ENCODE results near the gene CERK.

The CERK gene

GRCh38 chr22:46699091-46699490 lies 39.0 kb downstream of the CERK start:
- no peak for DNase-seq (ENCODE audit: low read depth)

GRCh38 chr22:46697811-46698515 lies 40.1 kb downstream of the CERK start:
- DNase-seq (ENCODE audit: low read depth), result no peak

- no peak for DNase-seq (ENCODE audit: low read depth)
Measured at GRCh38 chr22:46696614-46697013, 41.4 kb downstream of the CERK start.

- DNase-seq (ENCODE audit: low read depth), result no peak
Measured at GRCh38 chr22:46696229-46696518, 41.9 kb downstream of the CERK start.

- no peak for DNase-seq (ENCODE audit: low read depth)
Measured at GRCh38 chr22:46695346-46696228, 42.5 kb downstream of the CERK start.

GRCh38 chr22:46694416-46695170 lies 43.5 kb downstream of the CERK start:
- DNase-seq (ENCODE audit: low read depth), result no peak

GRCh38 chr22:46693634-46694415 lies 44.2 kb downstream of the CERK start:
- DNase-seq (ENCODE audit: low read depth), result no peak

GRCh38 chr22:46691571-46691970 lies 46.5 kb downstream of the CERK start:
- DNase-seq (ENCODE audit: low read depth), result no peak

- DNase-seq (ENCODE audit: low read depth), result no peak
Measured at GRCh38 chr22:46690146-46690545, 47.9 kb downstream of the CERK start.

GRCh38 chr22:46688949-46689348 lies 49.1 kb downstream of the CERK start:
- no peak for DNase-seq (ENCODE audit: low read depth)

- no peak for DNase-seq (ENCODE audit: low read depth)
Measured at GRCh38 chr22:46687460-46687859, 50.6 kb downstream of the CERK start.

- DNase-seq (ENCODE audit: low read depth), result no peak
Measured at GRCh38 chr22:46687048-46687444, 51.0 kb downstream of the CERK start.

GRCh38 chr22:46686221-46687047 lies 51.6 kb downstream of the CERK start:
- DNase-seq (ENCODE audit: low read depth), result no peak

- DNase-seq (ENCODE audit: low read depth), result no peak
Measured at GRCh38 chr22:46684706-46685105, 53.3 kb downstream of the CERK start.

GRCh38 chr22:46682011-46682731 lies 55.9 kb downstream of the CERK start:
- no peak for DNase-seq (ENCODE audit: low read depth)

GRCh38 chr22:46681010-46681409 lies 57.0 kb downstream of the CERK start:
- no peak for DNase-seq (ENCODE audit: low read depth)

GRCh38 chr22:46679706-46680269 lies 58.3 kb downstream of the CERK start:
- no peak for DNase-seq (ENCODE audit: low read depth)

GRCh38 chr22:46678785-46679700 lies 59.0 kb downstream of the CERK start:
- no peak for DNase-seq (ENCODE audit: low read depth)

Data from stimulated activated CD8-positive, alpha-beta memory T cell treated with anti-CD3 and anti-CD28 coated beads, Interleukin-12 subunit alpha, Interleukin-12 subunit beta, amount 100 ng/mL, for 1 hour (primary cell).